Muscle layer of colon (tissue), 2 donors: ENCODE results near the gene COL13A1.

ENCODE experiments used
- H3K27ac ChIP-seq: one replicate; pipeline ENCODE4 v1.7.0; 2013; ENCODE audit warnings: low read depth, mild to moderate bottlenecking, low read length, moderate library complexity
- H3K27me3 ChIP-seq, 2 donors: one replicate each; pipeline ENCODE4 v1.7.0; 2013; ENCODE audit warnings: low read length in 2 of 2, mild to moderate bottlenecking in 2 of 2; ENCODE audit not compliant: insufficient read depth in 2 of 2, control insufficient read depth in 1 of 2
- H3K36me3 ChIP-seq: one replicate; pipeline ENCODE4 v1.7.0; 2013; ENCODE audit warnings: mild to moderate bottlenecking, low read length; ENCODE audit not compliant: insufficient read depth
- H3K4me1 ChIP-seq: one replicate; pipeline ENCODE4 v1.7.0; 2013; ENCODE audit warnings: mild to moderate bottlenecking, low read length; ENCODE audit not compliant: insufficient read depth
- H3K4me3 ChIP-seq, 2 donors: one replicate each; pipeline ENCODE4 v1.7.0; 2013; ENCODE audit warnings: low read length in 2 of 2, low read depth in 1 of 2, mild to moderate bottlenecking in 1 of 2, moderate library complexity in 1 of 2
- H3K9ac ChIP-seq: one replicate; pipeline ENCODE4 v1.7.0; 2013; ENCODE audit warnings: low read length
- H3K9me3 ChIP-seq: one replicate; pipeline ENCODE4 v1.7.0; 2013; ENCODE audit warnings: mild to moderate bottlenecking, low read length
- donor health status: abdominal sarcoma.
- donor health status: Adenocarcinoma of cecum.

The COL13A1 gene

GRCh38 chr10:69848454-69848853 lies 46.7 kb downstream of the COL13A1 start:
- Histone ChIP-seq H3K9ac (no peak overlapping the region), H3K4me1 (peaks cover 40% of the 10 kb centered on the region), H3K36me3 (no peaks in the 10 kb centered on the region), H3K4me3 (no peak overlapping the region), H3K27ac (no peak overlapping the region), H3K9me3 (no peaks in the 10 kb centered on the region), H3K27me3 (no peaks in the 10 kb centered on the region)

DNA sequence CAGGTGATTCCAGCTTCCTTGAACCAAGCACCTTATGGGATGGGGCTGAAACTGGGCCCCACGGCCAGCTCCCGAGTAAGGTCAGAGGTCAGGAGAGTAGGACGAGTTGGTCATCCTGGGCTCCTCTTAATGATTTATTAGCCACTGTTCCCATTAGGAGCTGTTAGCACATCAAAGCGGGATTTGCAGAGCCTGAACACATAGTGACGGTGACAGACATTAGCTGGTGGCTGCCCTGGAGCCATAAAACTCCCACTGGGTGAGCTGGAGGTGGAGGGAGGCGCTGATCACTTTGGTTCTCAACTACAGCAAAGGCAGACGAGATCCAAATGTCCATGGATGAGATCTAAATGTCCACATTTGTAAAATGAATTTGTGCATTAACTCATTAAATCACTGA lies 48.1 kb downstream of the COL13A1 start:
- H3K9me3 ChIP-seq = no peaks in the 10 kb centered on the region
- no peaks in the 10 kb centered on the region for H3K27me3 ChIP-seq
- no peak overlapping the region for H3K4me3 ChIP-seq
- H3K9ac ChIP-seq = no peak overlapping the region
- no peaks in the 10 kb centered on the region for H3K36me3 ChIP-seq
- H3K4me1 ChIP-seq = peaks cover 40% of the 10 kb centered on the region
- no peak overlapping the region for H3K27ac ChIP-seq

GRCh38 chr10:69850440-69850839 lies 48.7 kb downstream of the COL13A1 start:
- Histone ChIP-seq H3K27me3 (no peaks in the 10 kb centered on the region), H3K4me1 (peaks cover 38% of the 10 kb centered on the region), H3K9me3 (no peaks in the 10 kb centered on the region), H3K4me3 (no peak overlapping the region), H3K27ac (no peak overlapping the region), H3K36me3 (no peaks in the 10 kb centered on the region), H3K9ac (no peak overlapping the region)

- no peak overlapping the region for H3K27ac ChIP-seq
- no peaks in the 10 kb centered on the region for H3K36me3 ChIP-seq
- H3K4me1 ChIP-seq = peaks cover 29% of the 10 kb centered on the region
- no peak overlapping the region for H3K9ac ChIP-seq
- no peak overlapping the region for H3K4me3 ChIP-seq
- no peaks in the 10 kb centered on the region for H3K9me3 ChIP-seq
- H3K27me3 ChIP-seq = no peaks in the 10 kb centered on the region
Measured at GRCh38 chr10:69851306-69851705, 49.6 kb downstream of the COL13A1 start.

DNA sequence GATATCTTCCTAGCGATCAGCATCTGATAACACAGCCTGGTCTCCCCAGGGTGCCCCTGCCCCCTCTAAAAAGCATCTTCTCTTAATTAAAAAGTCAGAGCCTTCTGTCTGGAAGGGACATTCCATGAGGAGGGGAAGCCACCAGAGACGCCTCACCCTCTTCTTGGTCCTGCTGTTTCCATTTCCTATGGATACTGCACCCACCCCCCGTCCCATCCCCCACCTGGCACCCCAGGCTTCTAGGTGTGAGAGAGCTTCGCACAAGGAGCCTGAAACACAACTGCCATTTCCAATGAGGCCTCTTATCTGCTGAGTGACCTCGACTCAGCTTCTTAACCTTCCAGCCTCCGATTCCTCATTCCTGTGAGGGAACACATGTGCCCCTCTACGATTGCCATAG lies 51.4 kb downstream of the COL13A1 start:
- Histone ChIP-seq H3K27me3 (no peaks in the 10 kb centered on the region), H3K4me1 (peaks cover 14% of the 10 kb centered on the region), H3K27ac (no peak overlapping the region), H3K9ac (no peak overlapping the region), H3K9me3 (no peaks in the 10 kb centered on the region), H3K4me3 (no peak overlapping the region), H3K36me3 (no peaks in the 10 kb centered on the region)

DNA sequence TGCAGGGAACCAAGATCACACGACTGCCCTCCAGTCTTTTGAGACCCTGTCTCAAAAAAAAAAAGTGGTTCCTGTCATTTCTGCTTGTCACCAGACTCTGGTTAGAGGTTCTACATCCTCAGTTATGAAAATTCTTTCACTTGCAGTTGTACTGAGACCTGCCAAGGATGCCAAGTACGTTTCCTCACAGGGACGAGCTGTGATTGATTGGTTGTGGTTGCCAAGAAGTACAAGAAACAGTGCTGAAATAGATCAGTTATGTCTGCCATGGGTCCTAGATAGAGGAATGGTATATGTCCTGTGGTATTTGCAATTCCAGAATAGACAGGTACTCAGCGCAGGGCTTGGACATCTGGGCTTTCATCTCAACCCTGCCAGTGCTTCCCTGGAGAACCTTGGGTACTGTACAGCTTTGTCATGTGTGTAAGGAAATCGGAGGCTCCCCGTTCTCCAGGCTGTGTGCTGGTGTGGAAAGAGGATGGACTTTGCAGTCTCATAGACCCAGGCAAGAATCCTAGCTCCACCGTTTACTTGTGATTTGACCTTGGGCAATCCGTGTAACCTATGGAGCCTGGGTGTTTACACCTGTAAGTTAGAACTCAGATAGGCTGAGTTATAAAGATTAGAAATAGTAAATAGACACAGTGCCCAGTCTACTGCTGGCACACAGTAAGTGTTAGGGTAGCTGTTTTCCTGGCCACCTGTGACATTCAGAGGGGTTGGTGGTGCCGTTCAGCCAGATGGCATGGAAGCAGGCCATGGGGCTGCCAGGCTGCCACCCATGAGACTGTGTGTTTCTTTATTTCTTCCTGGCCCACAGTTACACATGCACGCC lies 53.0 kb downstream of the COL13A1 start:
- Histone ChIP-seq H3K4me3 (no peak overlapping the region), H3K27me3 (no peaks in the 10 kb centered on the region), H3K27ac (no peak overlapping the region), H3K4me1 (peaks cover 12% of the 10 kb centered on the region), H3K36me3 (no peaks in the 10 kb centered on the region), H3K9ac (no peak overlapping the region), H3K9me3 (no peaks in the 10 kb centered on the region)

DNA sequence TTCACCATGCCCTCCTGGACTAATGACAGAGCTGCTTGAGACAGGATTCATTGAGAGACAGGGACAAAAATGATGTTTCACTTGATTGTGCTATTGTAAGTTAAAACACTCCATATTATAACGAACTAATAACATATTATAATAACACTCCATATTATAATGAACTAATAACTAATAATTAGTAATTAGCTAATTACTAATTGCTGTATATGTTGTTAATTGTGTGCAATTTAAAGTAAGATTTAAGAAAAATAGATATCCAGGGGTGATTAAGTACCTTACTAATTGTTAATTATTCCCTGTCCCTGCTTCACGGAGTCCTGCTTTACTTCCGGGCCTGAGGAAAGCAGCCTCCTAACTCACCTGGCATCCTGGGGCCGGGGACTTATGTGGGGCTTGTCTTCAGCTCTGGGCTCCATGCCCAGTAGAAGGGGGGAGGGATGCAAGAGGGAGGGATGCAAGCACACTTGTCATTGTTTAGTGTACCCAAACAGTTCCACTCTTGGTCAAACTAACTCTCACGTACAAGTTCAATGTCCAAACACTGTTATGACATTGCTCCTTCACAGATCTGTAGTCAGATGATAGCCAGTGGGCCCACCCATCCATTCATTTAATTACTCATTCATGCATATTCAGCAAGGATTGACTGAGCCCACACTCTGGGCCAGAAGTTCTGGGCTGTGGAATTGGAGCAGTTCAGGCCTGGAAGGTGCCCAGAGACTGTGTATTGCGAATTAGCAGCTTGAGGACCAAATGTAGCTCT lies 53.8 kb downstream of the COL13A1 start:
- no peaks in the 10 kb centered on the region for H3K36me3 ChIP-seq
- H3K27me3 ChIP-seq = no peaks in the 10 kb centered on the region
- H3K27ac ChIP-seq = no peak overlapping the region

GRCh38 chr10:69856601-69857166 lies 55.0 kb downstream of the COL13A1 start:
- Histone ChIP-seq H3K4me1 (peaks cover 7% of the 10 kb centered on the region), H3K4me3 (no peak overlapping the region), H3K9ac (no peak overlapping the region), H3K27ac (no peak overlapping the region), H3K36me3 (no peaks in the 10 kb centered on the region), H3K27me3 (no peaks in the 10 kb centered on the region), H3K9me3 (no peaks in the 10 kb centered on the region)

More for the DNA sequence above, 53.8 kb downstream of the COL13A1 start:
- Histone ChIP-seq H3K9ac (no peak overlapping the region), H3K9me3 (no peaks in the 10 kb centered on the region), H3K4me3 (no peak overlapping the region), H3K4me1 (peaks cover 12% of the 10 kb centered on the region)

- Histone ChIP-seq H3K4me1 (peaks cover 7% of the 10 kb centered on the region), H3K27ac (no peak overlapping the region), H3K9me3 (no peaks in the 10 kb centered on the region), H3K4me3 (no peak overlapping the region), H3K9ac (no peak overlapping the region), H3K36me3 (no peaks in the 10 kb centered on the region), H3K27me3 (no peaks in the 10 kb centered on the region)
Measured at GRCh38 chr10:69858201-69858600, 56.5 kb downstream of the COL13A1 start.

DNA sequence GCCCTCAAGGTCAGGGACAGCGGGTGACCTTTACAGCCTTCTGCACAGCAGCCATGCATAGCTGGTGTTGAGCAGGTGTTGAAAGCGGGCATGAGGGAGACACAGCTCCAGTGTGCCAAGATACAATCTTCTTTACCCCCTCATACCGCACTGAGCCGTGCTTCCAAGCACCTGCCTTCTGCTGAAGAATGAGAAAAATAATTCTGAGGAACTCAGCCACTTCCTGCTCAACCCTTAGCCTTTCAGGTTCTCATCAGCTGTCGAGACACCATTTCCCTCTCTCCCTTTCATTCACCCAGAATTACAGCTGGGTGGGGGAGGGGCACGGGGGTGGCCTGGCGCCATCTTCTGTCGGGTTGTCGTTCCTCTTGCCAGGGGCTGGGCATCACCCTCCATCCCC lies 58.6 kb downstream of the COL13A1 start:
- Histone ChIP-seq H3K9ac (no peak overlapping the region), H3K27ac (no peak overlapping the region)

More for the DNA sequence above, 58.6 kb downstream of the COL13A1 start:
- H3K9me3 ChIP-seq = no peaks in the 10 kb centered on the region
- H3K36me3 ChIP-seq = no peaks in the 10 kb centered on the region
- H3K4me1 ChIP-seq = peaks cover 7% of the 10 kb centered on the region
- H3K27me3 ChIP-seq = no peaks in the 10 kb centered on the region
- no peak overlapping the region for H3K4me3 ChIP-seq
